ENCODE results near the gene SLC29A3. TPM values are rescaled to one million over a fixed set of nuclear protein-coding genes. Genes with fewer than 3 reads are reported as not detected.

Gene SLC29A3
- total RNA-seq, 4 donors from 2014 or later = 2.5 to 6.8 (median 5.8) TPM

- ATAC-seq (ENCODE audit: low FRiP score) (no peak), DNase-seq (ENCODE audit: low spot score) (no peak)
- TF ChIP-seq CTCF (IDR thresholded peaks at IDR 0.05) = no peak
These were observed 49.6 kb downstream of the SLC29A3 start for GRCh38 chr10:71368643-71369042.

GRCh38 chr10:71369602-71370001, 50.5 kb downstream of the SLC29A3 start:
- TF ChIP-seq CTCF (IDR thresholded peaks at IDR 0.05) = no peak
- DNase-seq (ENCODE audit: low spot score) (no peak), ATAC-seq (ENCODE audit: low FRiP score) (no peak)

- ATAC-seq (ENCODE audit: low FRiP score) (no peak), DNase-seq (ENCODE audit: low spot score) (no peak)
- TF ChIP-seq CTCF (IDR thresholded peaks at IDR 0.05) = no peak
These were observed 51.0 kb downstream of the SLC29A3 start for GRCh38 chr10:71370031-71370430.

DNA sequence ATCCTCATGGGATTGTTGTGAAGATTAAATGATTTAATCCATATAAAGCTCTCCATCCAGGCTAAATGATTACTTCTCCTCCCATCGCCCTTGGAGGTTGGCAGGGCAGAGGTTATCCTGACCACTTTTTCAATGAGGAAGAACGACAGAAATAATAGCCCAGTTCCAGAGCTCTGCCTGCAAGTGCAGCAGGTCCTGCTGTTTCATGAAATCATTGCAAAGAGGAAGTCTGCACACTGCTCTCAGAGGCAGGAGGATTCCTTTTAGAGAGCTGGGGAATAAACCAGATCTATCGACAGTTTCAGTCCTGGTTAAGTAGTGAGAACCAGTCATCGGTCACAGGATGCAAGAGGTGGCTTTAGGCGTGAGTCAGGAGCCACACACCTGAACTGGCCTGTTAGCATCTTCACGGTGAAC, 52.7 kb downstream of the SLC29A3 start:
- ATAC-seq (ENCODE audit: low FRiP score) = no peak
- TF ChIP-seq CTCF (IDR thresholded peaks at IDR 0.05) = no peak
- no peak for DNase-seq (ENCODE audit: low spot score)

GRCh38 chr10:71372882-71373495, 53.9 kb downstream of the SLC29A3 start:
- no peak for TF ChIP-seq CTCF (IDR thresholded peaks at IDR 0.05)
- DNase-seq (ENCODE audit: low spot score) (no peak), ATAC-seq (ENCODE audit: low FRiP score) (no peak)

DNA sequence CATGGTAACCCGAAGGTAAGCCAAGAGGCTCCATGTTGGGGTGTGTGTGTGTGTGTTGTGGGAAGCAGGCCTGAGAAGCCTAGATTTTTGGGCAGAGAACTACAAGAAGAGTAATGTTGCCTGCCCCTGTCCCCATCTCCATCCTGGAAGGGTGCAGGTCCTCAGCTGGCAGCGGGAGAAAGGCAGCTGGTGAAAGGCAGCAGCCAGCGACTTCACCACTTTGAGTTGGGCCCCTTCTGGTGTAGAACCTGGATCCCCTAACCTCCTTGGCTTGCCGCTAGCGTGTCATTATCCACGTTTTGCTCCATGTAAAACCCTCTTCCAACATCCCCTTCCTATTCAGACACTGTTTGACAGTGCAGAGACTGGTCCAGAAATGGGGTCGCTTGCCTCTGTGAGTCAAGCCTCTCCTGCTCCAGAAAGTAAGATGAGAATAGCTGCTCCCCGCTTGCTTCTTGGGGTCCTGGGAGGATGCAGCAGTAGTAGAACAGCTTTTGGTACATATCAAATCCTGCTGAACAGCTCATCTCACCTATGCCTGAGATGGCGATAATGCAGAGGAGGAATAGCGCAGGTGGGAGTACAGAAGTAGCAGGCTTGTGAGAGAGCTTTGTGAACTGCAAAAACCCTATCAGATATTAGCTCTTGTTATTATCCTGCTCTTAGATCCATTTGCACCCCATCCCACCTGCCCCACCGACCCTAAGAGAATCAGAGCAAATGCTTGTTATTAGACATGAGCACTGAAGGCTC, 55.6 kb downstream of the SLC29A3 start:
- DNase-seq (ENCODE audit: low spot score) (no peak), ATAC-seq (ENCODE audit: low FRiP score) (no peak)
- TF ChIP-seq CTCF (IDR thresholded peaks at IDR 0.05) = no peak

- no peak for ATAC-seq (ENCODE audit: low FRiP score)
- DNase-seq (ENCODE audit: low spot score) = no peak
- TF ChIP-seq CTCF (IDR thresholded peaks at IDR 0.05) = no peak
These were observed 56.9 kb downstream of the SLC29A3 start for GRCh38 chr10:71375952-71376351.
